H7 (cell line): Measurements from ENCODE around the gene OGDHL. TPM values are rescaled to one million over a fixed set of nuclear protein-coding genes. Genes with fewer than 3 reads are reported as not detected.

Experiments used
- DNase-seq: peaks from one replicate; pipeline ENCODE4 v3.0.0; 2012
- H3K27me3 ChIP-seq: 2 replicates; pipeline ENCODE4 v1.6.0; 2011; ENCODE audit warnings: mild to moderate bottlenecking, low read length; ENCODE audit not compliant: control insufficient read depth, insufficient read depth
- H3K36me3 ChIP-seq: replicated peaks from 2 replicates; pipeline ENCODE4 v1.5.1; 2011; ENCODE audit warnings: low read length; ENCODE audit not compliant: control insufficient read depth, insufficient read depth
- H3K4me3 ChIP-seq: 2 replicates; pipeline ENCODE4 v1.5.1; 2011; ENCODE audit warnings: low read depth, mild to moderate bottlenecking, control low read depth, low read length, moderate library complexity; ENCODE audit not compliant: insufficient read depth
- total RNA-seq: library from RNA; depleted of rRNA; stranded (reverse); fragments of >200 nt; shearing (Covaris generic); gene quantifications from 2 replicates; pipeline ENCODE4 v1.2.3, GENCODE V29; 2014

Gene OGDHL
- total RNA-seq, 1 experiment from 2014 or later, result 26.3 TPM

DNA sequence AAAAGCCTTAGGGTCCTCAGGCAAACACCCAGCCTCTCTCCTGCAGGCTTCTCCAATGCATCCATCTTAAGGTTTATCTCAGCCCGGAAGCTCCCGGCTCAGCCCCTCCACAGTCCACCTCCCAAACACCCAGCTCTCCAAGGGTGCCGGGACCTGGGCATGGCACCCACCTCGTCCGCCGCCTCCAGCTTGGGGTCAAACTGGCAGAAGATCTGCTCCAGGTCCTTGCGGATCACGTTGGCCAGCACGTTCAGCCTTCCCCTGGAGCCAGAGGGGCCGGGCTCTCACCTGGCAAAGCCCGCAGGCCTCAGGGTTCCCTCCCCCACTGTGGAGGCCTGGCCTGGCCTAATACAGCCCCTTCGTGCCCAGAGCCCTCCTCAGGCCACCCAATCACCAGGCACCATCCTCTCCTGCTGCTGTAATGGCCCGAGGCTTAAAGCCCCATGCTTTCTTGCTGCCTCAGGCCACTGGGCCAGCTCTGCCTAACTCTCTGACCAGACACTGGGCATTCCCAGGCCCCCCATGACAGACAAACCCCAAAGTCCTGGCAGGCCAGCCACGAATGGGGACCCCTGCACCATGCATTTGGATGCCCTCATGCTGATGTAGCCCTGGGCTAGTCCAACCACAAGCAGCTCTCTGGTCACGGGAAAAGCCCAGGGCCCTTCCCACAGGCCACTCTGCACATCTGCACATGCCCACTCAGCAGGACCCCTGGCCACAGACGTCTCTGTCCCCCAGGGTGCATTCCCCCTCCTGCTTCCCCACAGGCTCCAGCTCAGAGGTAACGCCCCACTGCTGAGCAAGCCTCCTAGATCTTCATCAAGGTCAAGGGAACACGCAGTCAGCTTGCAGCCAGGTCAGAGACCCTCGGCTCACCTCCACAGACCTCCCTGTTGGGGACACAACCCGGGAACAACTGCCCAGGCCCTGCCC lies 12.3 kb downstream of the OGDHL start:
- Histone ChIP-seq H3K27me3 (no peaks in the 10 kb centered on the region), H3K4me3 (no peak overlapping the region), H3K36me3 (peaks cover 15% of the 10 kb centered on the region)
- peak; percentile 36 for DNase-seq

GRCh38 chr10:49749144-49749543 lies 13.0 kb downstream of the OGDHL start:
- Histone ChIP-seq H3K4me3 (no peak overlapping the region), H3K36me3 (peaks cover 16% of the 10 kb centered on the region), H3K27me3 (no peaks in the 10 kb centered on the region)
- DNase-seq, result peak; percentile 16

- H3K36me3 ChIP-seq, result peaks cover 18% of the 10 kb centered on the region
- peak; percentile 23 for DNase-seq
- no peak overlapping the region for H3K4me3 ChIP-seq
Measured at GRCh38 chr10:49748006-49748405, 14.1 kb downstream of the OGDHL start.

DNA sequence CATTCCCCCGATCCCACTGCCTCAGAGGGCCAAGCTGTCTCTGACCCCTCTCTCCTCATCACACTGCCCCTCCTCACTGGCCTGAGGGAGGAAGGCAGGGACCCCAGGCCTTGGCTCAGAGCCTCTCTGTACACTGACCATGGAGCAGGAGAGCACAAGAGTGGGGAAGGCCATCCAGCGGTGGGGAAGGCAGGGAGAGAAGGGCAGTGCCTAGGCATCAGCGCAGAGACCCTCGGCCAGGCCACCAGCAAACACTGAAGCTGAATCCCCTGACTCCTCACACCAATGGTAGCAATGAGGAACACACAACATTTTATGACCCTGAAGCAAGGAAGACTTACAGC lies 14.8 kb downstream of the OGDHL start:
- H3K36me3 ChIP-seq, result peaks cover 18% of the 10 kb centered on the region
- no peaks in the 10 kb centered on the region for H3K27me3 ChIP-seq
- no peak overlapping the region for H3K4me3 ChIP-seq
- peak; percentile 19 for DNase-seq

More at GRCh38 chr10:49748006-49748405, 14.1 kb downstream of the OGDHL start:
- no peaks in the 10 kb centered on the region for H3K27me3 ChIP-seq

DNA sequence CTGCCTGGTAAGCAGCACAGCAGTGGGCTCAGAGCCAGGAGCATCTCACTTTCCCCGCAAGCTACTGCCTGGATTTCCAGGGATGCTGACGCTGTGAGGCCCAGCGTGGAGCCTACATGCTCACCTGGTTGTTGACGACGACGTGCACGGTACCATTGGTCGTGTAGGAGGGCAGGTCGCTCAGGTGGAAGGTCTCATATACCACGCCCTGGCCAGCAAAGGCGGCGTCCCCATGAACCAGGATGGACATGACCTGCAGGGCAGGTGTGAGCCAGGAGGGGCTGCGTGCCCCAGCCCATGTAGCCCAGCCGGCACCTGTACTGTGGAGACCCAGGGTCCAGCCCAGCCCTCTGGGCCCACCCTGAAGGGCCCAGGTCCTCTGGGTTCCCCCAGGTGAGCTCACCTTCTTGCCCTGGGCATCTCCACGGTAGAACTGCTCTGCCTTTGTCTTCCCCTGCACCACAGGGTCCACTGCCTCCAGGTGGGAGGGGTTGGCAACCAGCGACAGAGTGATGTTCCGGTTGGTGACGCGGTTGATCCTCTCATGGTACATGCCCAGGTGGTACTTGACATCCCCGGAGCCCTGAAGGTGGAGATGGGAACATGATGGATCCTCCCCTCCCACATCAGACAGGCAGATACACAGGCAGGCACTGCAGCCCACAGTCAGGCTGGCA lies 15.4 kb downstream of the OGDHL start:
- peak; percentile 16 for DNase-seq
- Histone ChIP-seq H3K36me3 (peaks cover 18% of the 10 kb centered on the region), H3K27me3 (no peaks in the 10 kb centered on the region), H3K4me3 (no peak overlapping the region)

DNA sequence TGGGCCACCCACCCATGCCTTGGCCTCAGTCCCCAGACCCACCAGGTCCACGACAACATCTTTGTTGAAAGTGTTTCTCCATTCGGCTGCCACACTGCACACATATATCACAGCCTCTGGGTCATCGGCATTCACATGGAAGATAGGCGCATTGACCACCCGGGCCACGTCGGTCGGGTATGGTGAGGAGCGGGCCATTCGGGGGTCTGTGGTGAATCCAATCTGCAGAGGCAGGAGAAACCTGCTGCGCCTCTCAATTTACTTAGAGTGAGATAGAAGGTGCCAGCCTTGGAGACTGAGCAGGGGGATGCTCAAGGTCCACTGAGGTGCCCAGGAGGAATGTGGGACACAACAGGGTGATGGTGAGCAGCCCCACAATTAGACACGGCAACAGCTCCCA lies 16.4 kb downstream of the OGDHL start:
- H3K36me3 ChIP-seq, result peaks cover 17% of the 10 kb centered on the region
- no peaks in the 10 kb centered on the region for H3K27me3 ChIP-seq
- no peak overlapping the region for H3K4me3 ChIP-seq
- peak; percentile 14 for DNase-seq

DNA sequence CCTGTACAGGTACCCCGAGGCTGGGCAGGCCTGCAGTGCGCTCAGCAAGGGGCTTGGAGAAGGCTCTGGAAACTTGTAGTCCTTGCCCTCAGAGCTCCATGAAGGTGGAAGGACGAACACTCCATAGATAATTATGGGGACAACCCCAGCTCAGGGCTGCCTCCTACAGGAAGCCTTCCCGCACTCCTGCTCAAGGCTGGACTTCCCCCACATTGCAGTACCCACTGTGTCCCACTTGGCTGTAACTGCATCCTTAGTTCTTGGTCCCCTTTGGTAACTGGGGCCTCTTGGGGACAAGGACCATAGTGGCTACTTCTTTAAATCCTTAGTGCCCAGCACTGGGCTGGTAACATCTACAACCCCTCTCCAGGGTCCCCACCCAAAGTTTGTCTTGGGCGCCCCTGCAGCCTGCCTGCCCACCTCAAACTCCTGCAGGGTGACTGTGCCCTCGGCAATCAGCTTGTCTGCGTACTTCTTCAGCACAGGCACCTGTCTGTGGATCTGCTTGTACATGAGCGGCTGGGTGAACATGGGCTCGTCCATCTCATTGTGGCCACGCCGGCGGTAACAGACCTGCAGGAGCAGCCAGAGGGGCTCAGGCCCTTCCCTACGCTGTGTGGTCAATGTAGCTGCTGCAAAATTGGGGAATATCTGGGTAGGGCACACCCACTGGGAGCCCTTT lies 17.1 kb downstream of the OGDHL start:
- Histone ChIP-seq H3K36me3 (peaks cover 15% of the 10 kb centered on the region), H3K4me3 (no peak overlapping the region), H3K27me3 (no peaks in the 10 kb centered on the region)
- peak; percentile 80 for DNase-seq

- Histone ChIP-seq H3K4me3 (no peak overlapping the region), H3K36me3 (peaks cover 15% of the 10 kb centered on the region), H3K27me3 (no peaks in the 10 kb centered on the region)
- peak; percentile 36 for DNase-seq
Measured at GRCh38 chr10:49744091-49744685, 17.9 kb downstream of the OGDHL start.

DNA sequence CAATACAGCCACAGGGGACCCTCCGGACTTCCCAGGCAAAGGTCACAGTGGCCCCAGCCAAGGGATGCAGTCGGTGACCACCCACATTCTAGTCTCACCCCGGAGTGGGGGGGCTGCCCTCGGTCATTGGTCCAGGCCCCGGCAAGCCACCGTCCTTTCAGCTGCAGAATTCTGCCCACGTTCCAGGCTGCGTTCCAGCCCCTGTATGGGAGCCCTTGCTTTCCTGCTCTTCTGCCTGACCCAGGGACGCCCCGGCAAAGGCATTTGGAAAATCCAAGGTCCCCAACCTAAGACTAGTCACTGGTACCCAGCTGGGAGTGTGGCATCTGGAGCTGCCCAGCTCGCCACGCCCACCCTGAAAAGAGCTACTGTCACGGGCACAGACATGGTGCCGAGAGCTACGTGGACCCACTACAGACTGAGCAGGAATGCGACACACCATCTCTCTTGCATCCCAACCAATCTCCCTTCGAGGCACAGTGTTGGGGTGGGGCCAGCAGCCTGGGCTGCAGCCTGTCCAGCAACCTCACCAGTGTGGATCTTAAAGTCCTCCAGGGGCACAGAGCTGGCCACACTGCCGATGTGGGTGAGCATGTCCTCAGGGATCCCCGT lies 18.6 kb downstream of the OGDHL start:
- H3K4me3 ChIP-seq, result no peak overlapping the region
- H3K27me3 ChIP-seq, result no peaks in the 10 kb centered on the region
- no peak for DNase-seq
- H3K36me3 ChIP-seq, result peaks cover 15% of the 10 kb centered on the region

DNA sequence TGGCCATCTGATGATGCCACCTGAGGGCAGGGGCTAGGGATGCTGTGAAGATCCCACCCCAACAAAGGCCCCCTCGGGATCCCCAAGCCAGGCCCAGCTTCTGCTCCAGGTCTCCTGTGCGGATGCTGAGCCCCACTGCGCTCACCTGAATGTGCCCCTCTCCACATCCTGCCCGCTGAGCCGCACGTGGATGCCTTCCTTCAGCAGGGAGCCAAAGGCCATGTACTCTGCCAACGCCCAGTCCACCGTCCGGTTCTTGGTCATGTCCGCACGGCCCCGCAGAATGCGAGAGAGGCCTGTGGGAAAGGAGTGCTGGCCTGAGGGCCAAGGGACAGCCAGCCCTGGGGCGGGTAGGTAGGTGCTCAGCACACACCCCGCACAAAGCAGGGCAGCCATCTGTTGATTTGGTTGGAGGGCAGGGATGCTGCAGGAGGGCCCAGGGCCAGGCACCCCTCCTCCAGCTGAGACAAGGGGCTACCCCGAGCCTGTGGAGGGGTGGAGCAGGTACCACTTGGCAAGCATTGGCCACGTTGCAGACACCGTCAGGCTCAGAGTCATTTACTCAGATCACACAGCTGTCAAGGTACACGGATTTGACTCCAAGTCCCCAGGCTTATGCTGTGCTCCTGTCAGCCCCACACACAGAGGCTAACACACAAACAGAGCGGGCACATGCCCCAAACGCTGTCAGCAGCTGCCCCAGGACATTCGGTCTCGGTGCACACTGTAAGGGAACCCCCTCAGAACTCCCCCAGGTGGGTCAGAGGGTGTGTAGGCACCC lies 19.2 kb downstream of the OGDHL start:
- H3K4me3 ChIP-seq, result no peak overlapping the region
- H3K36me3 ChIP-seq, result peaks cover 15% of the 10 kb centered on the region
- H3K27me3 ChIP-seq, result no peaks in the 10 kb centered on the region
- peak; percentile 41 for DNase-seq

GRCh38 chr10:49741108-49741995 lies 20.8 kb downstream of the OGDHL start:
- Histone ChIP-seq H3K36me3 (peaks cover 18% of the 10 kb centered on the region), H3K4me3 (no peak overlapping the region), H3K27me3 (no peaks in the 10 kb centered on the region)
- peak; percentile 49 for DNase-seq

- Histone ChIP-seq H3K4me3 (no peak overlapping the region), H3K27me3 (no peaks in the 10 kb centered on the region)
- peak; percentile 50 for DNase-seq
Measured at GRCh38 chr10:49740346-49741107, 21.6 kb downstream of the OGDHL start.

More at GRCh38 chr10:49740346-49741107, 21.6 kb downstream of the OGDHL start:
- H3K36me3 ChIP-seq, result peaks cover 14% of the 10 kb centered on the region
